Nephron (organoid): Measurements from ENCODE around the gene TENM4.

ENCODE experiments used
- H3K27ac Mint-ChIP-seq, 3 experiments: 2 replicates each; pipeline ENCODE4 v1.8.0; 2020; ENCODE audit warnings: mixed read lengths in 3 of 3, mild to moderate bottlenecking in 2 of 3, moderate library complexity in 1 of 3
- H3K27me3 Mint-ChIP-seq: 2 replicates; pipeline ENCODE4 v1.8.0; 2021; ENCODE audit warnings: low read depth, mild to moderate bottlenecking, moderate library complexity, mixed read lengths
- H3K36me3 Mint-ChIP-seq: 2 replicates; pipeline ENCODE4 v1.8.0; 2020; ENCODE audit warnings: low read depth, mixed read lengths
- H3K4me1 Mint-ChIP-seq: 2 replicates; pipeline ENCODE4 v1.8.0; 2020; ENCODE audit warnings: mixed read lengths
- H3K4me3 Mint-ChIP-seq, 3 experiments: 2 replicates each; pipeline ENCODE4 v1.8.0; 2020; ENCODE audit warnings: mild to moderate bottlenecking in 3 of 3, mixed read lengths in 3 of 3, moderate library complexity in 2 of 3
- H3K9me3 Mint-ChIP-seq: 2 replicates; pipeline ENCODE4 v1.8.0; 2020; ENCODE audit warnings: mixed read lengths
- TF ChIP-seq, protein P1 (sequence below), 3 experiments: fragments of 200-600 bp; sonication (generic); IDR thresholded peaks; one replicate each; pipeline ENCODE4 v1.5.0; 2021; ENCODE audit warnings: antibody characterized with exemption in 3 of 3; ENCODE audit not compliant: unreplicated experiment in 3 of 3

Gene TENM4

DNA sequence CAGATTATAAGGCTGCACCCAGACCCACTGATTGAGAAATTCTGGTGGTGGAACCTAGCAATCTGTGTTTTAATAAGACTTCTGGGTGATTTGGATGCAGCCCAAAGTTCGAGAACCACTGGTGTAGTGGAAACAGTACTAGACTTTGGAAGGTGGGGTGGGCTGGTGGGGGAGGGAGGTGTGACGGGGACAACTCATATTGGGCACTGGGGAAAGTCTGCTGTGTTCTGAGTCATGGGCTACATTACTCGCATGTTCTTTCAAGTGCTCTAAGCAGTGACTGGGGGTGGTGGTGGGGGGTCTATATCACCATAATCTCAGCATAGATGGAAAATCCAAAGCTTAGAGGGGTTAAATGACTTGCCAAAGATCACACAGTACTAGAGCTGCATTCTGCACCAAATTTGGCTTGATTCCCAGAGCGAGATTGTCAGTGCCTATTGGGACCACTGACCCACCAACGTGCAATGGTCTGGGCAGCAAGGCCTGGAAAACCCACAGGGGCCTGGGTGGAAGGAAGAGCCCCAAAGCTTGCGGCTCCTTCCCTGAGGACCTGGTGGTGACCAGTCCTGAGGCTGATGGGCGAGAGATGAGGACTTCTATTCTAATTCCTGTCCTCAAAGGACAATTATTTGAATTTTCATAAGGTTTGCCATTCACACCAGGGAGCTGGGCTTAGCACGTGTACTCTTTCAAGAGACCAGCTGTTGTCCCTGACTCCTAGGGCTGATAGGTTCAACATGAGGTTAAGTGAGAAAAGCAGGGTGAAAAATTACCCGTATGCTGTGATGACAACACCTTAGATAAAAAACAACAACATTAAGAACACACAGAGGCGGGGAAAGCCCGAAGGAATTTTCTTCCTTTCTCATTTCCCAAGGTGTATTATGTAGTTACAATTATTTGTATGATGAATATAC lies 788.6 kb downstream of the TENM4 start:
- TF ChIP-seq, protein P1, sequence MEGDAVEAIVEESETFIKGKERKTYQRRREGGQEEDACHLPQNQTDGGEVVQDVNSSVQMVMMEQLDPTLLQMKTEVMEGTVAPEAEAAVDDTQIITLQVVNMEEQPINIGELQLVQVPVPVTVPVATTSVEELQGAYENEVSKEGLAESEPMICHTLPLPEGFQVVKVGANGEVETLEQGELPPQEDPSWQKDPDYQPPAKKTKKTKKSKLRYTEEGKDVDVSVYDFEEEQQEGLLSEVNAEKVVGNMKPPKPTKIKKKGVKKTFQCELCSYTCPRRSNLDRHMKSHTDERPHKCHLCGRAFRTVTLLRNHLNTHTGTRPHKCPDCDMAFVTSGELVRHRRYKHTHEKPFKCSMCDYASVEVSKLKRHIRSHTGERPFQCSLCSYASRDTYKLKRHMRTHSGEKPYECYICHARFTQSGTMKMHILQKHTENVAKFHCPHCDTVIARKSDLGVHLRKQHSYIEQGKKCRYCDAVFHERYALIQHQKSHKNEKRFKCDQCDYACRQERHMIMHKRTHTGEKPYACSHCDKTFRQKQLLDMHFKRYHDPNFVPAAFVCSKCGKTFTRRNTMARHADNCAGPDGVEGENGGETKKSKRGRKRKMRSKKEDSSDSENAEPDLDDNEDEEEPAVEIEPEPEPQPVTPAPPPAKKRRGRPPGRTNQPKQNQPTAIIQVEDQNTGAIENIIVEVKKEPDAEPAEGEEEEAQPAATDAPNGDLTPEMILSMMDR (IDR thresholded peaks at IDR 0.05; ENCODE audit: unreplicated experiment in 3 of 3): no peak
- Mint-ChIP-seq H3K27ac (no peak overlapping the region), H3K27me3 (no peaks in the 10 kb centered on the region), H3K9me3 (no peaks in the 10 kb centered on the region), H3K36me3 (peaks cover 25% of the 10 kb centered on the region), H3K4me1 (peaks cover 28% of the 10 kb centered on the region), H3K4me3 (no peak overlapping the region)

DNA sequence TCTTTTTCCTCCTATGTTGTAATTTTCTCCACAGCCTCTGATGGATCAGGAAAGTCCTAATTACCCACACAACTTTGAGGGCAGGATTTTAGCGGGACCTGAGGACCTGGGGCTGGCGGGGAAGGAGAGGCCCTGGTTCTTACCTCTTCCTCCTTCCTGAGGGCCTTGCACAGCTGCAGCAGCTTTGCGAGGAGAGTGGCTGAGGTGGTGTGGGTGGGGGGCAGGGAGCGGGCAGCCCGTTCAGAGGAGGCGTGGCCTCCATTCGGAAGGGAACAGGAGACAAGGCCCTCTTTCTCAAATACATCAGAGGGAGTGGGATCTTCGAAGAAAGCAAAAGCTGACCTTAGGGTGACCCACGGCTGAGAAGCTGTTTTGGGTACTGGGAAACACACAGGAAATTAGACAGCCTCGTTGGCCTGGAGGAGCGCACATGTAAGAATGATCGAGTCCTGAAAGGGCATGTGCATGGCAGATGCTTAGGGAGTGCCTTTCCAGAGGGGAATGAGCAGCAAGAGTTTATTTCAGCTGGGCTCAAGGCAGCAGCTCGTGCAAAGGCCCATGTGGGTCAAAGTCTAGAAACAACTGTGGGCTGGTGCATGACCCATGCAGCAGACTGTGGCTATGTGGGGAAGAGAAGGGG lies 789.6 kb downstream of the TENM4 start:
- Mint-ChIP-seq H3K4me1 (peaks cover 28% of the 10 kb centered on the region), H3K27ac (no peak overlapping the region), H3K36me3 (peaks cover 18% of the 10 kb centered on the region), H3K27me3 (no peaks in the 10 kb centered on the region), H3K9me3 (no peaks in the 10 kb centered on the region), H3K4me3 (no peak overlapping the region)
- TF ChIP-seq, protein P1 (IDR thresholded peaks at IDR 0.05; ENCODE audit: unreplicated experiment in 3 of 3): no peak

DNA sequence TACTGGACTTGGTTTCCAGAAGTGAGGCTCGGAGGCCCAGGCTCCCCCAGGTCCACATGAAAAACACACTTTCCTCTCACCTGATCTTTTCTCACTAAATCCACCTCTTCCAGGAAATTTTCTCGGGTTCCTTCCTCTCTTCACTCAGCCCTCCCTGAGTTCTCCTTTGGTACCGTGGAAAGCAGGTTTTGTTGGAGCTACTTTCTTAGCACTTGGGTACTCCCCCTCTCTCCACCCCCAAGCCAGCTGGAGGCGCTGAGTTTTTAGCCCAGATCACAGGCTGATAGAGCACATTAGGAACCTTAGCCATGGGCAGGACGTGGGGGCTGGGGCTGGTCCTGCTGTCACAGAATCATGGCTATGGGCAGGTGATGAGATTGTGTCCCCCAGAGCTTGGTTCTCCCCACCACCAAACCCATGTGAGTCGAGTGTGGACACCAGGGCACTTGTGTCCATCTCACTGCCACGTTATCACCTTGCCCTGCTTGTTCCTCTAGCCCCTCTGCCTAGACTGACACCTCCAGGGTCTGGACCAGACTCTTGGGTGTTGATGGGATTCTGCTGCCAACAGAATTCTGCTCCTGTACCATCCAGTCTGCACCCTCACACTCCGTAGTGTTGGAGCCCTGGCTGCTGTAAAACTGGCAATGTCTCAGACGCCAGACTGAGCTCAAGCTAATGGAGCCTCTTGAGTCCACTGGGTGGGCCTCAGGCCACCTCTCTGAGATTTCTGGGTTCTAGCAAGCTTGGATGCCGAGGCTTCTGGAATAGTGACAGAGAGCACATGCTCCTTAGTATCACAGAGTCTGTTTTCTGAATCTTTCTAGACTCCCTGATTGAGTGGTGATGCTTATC lies 791.2 kb downstream of the TENM4 start:
- peaks cover 5% of the 10 kb centered on the region for H3K36me3 Mint-ChIP-seq

DNA sequence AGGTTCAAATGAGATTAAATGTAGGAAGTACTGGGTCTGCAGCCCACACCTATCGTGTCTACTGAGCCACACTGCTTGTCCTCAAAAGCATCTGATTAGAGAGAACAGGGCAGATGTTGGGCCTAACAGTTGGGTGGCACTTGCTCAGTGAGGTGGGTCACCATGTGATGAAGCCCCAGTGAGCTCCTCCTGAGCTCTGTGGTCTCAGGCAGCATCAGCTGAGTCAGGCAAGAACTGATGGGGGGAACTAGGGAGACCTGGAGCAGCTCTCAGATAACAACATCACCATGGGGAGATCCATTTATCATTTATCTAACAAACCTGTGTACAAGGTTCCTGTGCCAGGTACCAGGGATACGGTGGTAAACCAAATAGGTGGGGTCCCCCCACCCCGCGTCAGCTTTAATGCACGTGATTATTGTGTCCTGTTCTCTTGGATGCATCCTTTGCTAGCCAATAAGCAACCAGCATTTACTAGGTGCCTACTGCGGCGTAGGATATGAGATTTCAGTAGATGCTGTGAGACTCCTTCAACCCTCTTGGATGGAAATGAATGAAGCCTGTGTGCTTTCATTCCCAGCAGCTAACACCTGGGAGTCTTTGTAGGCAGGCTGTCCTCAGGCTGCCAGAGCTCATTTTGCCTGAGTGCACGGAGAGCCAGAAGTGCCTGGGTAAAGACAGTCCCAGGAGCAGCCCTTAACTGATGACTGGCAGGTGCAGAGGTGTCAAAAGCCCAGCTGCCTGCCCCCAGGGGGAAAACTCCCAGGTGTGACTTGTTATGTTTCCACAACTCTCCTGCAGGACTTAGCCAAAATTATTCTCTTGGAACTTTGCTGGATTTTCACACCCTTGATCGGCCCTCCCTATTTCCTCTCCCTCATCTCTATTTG lies 792.6 kb downstream of the TENM4 start:
- TF ChIP-seq, protein P1 (IDR thresholded peaks at IDR 0.05; ENCODE audit: unreplicated experiment in 3 of 3): no peak
- peaks cover 4% of the 10 kb centered on the region for H3K27me3 Mint-ChIP-seq
- H3K36me3 Mint-ChIP-seq: peaks cover 3% of the 10 kb centered on the region
- peaks cover 28% of the 10 kb centered on the region for H3K4me1 Mint-ChIP-seq
- no peak overlapping the region for H3K4me3 Mint-ChIP-seq
- H3K27ac Mint-ChIP-seq: no peak overlapping the region
- H3K9me3 Mint-ChIP-seq: no peaks in the 10 kb centered on the region

More for the DNA sequence above, 791.2 kb downstream of the TENM4 start:
- Mint-ChIP-seq H3K4me3 (no peak overlapping the region), H3K9me3 (no peaks in the 10 kb centered on the region), H3K4me1 (peaks cover 28% of the 10 kb centered on the region), H3K27me3 (peaks cover 4% of the 10 kb centered on the region), H3K27ac (no peak overlapping the region)
- TF ChIP-seq, protein P1 (IDR thresholded peaks at IDR 0.05; ENCODE audit: unreplicated experiment in 3 of 3): no peak

DNA sequence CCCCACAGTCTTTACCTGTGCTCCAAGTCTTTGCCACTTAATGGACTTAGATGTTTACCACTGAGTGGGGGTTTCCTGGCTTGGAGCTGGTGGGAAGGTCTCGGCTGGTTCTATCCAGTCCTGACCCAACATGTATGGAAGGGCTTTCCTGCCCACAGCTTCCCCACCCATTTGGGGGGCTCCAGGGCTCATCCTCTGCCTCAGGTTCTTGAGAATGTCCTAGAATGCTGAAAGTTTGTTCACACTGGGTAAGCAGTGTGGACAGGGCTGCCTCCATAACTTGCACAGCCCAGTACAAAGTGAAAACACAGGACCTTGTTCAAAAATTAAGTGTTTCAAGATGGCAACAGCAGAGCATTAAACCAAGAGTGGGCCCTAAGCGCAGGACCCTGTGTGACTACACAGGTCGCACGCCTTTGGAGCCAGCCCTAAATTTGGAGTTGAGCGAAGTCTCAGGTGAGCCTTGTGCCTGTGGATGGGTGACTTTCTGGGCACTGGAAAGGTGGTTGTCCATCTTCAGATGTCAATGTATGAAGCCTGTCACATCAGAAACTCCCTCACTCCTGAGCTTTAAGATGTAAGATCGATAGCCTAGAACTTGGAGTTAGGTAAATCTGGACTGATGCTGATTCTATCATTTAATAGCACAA lies 793.4 kb downstream of the TENM4 start:
- peaks cover 3% of the 10 kb centered on the region for H3K36me3 Mint-ChIP-seq
- no peaks in the 10 kb centered on the region for H3K9me3 Mint-ChIP-seq
- TF ChIP-seq, protein P1 (IDR thresholded peaks at IDR 0.05; ENCODE audit: unreplicated experiment in 3 of 3): no peak
- peaks cover 11% of the 10 kb centered on the region for H3K27me3 Mint-ChIP-seq
- H3K4me1 Mint-ChIP-seq: peaks cover 24% of the 10 kb centered on the region
- H3K4me3 Mint-ChIP-seq: no peak overlapping the region
- H3K27ac Mint-ChIP-seq: no peak overlapping the region
